ENCODE results near the gene CACNA1C. TPM values are rescaled to one million over a fixed set of nuclear protein-coding genes. Genes with fewer than 3 reads are reported as not detected.

CACNA1C gene
- total and polyA plus RNA-seq, 8 donors: 0.31 to 55.8 (median 7.2) TPM

DNA sequence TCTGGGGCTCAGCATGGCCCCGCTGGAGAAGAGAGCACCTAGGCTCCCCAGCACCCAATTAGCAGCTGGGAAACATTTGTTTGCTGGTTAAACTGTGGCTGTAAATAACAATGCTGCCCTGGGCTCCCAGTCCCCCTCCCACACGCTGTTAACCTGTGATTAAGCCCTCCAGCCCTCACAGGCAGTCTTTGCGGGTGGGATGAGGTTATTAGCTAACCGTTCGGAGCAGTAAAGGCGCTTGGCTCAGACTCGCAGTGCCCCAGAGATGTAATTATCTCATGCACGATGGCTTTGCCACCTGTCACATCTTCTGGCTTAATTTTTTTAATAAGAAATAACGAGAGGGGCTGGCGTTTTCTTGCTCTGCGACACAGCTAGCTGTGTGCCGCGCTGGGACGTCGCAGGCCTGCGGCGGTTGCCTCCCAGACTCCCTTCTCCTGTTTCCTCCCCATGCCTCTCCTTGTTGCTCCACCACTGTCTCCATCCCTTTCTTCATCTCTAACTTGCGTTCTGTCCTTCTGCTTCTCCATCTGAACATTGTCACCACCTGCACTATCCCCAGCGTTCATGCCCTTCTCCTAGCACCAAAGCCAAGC, 502.8 kb downstream of the CACNA1C start:
- Histone ChIP-seq H3K4me1 (no peaks in the 10 kb centered on the region), H3K36me3 (peaks cover 0 to 38% (median 4%) of the 10 kb centered on the region in 4 donors), H3K27me3 (no peaks in the 10 kb centered on the region), H3K9me3 (no peaks in the 10 kb centered on the region), H3K4me3 (no peak overlapping the region), H3K27ac (no peak overlapping the region)
- intact Hi-C loops (cut with DNase I; ENCODE audit: low total_unique reads): no loop called here
- 73 to 85% (median 81%) methylated on average over 19 of the region's 19 CpGs for WGBS, 5 donors
- no peak for TF ChIP-seq CTCF (IDR thresholded peaks at IDR 0.05)
- DNase-seq: no peak

- DNase-seq: no peak
- Histone ChIP-seq H3K9me3 (no peaks in the 10 kb centered on the region), H3K4me3 (no peak overlapping the region), H3K27ac (no peak overlapping the region), H3K36me3 (peaks cover 0 to 36% (median 4%) of the 10 kb centered on the region in 4 donors), H3K4me1 (no peaks in the 10 kb centered on the region), H3K27me3 (no peaks in the 10 kb centered on the region)
- TF ChIP-seq EP300 (IDR thresholded peaks at IDR 0.05) (no peak), POLR2A (IDR thresholded peaks at IDR 0.05) (no peak), CTCF (IDR thresholded peaks at IDR 0.05) (no peak), POLR2AphosphoS5 (IDR thresholded peaks at IDR 0.05) (no peak)
- WGBS, 5 donors: 50 to 75% (median 58%) methylated on average over 3 of the region's 3 CpGs
- intact Hi-C loops (cut with DNase I; ENCODE audit: low total_unique reads): no loop called here
Measured at GRCh38 chr12:2557597-2557996, 504.8 kb downstream of the CACNA1C start.

- no peak for DNase-seq
- Histone ChIP-seq H3K4me1 (no peaks in the 10 kb centered on the region), H3K27me3 (no peaks in the 10 kb centered on the region), H3K4me3 (no peak overlapping the region), H3K36me3 (peaks cover 0 to 27% (median 4%) of the 10 kb centered on the region in 4 donors), H3K27ac (no peak overlapping the region), H3K9me3 (no peaks in the 10 kb centered on the region)
- intact Hi-C loops (cut with DNase I; ENCODE audit: low total_unique reads): no loop called here
- WGBS, 5 donors: 78 to 87% (median 85%) methylated on average over 6 of the region's 6 CpGs
- TF ChIP-seq EP300 (IDR thresholded peaks at IDR 0.05) (no peak), POLR2A (IDR thresholded peaks at IDR 0.05) (no peak), POLR2AphosphoS5 (IDR thresholded peaks at IDR 0.05) (no peak), CTCF (IDR thresholded peaks at IDR 0.05) (no peak)
Measured at GRCh38 chr12:2559931-2560330, 507.1 kb downstream of the CACNA1C start.

DNA sequence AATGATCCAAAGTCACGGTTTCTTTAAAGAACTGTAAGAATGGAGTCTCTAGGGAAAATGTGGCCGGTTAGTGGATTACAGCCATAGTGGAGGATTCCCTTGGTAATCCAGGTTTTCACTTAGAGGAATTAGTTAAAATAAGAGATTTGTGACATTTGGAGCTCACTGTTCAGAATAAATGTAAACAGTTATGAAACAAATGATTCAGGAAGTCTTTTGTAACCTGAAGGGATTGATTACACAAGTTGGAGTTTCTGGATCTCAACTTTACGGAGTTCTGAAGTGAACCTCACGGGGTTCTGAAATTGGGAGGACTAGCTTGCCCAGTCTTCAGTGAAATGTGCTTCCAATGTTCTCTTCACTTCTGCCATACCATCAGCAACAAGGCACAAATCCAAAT, 507.6 kb downstream of the CACNA1C start:
- WGBS, 5 donors: 75 to 86% (median 80%) methylated on average over 4 of the region's 4 CpGs
- H3K36me3 ChIP-seq: peaks cover 0 to 26% (median 4%) of the 10 kb centered on the region in 4 donors
- no peak for DNase-seq
- H3K27ac ChIP-seq: no peak overlapping the region
- H3K9me3 ChIP-seq: no peaks in the 10 kb centered on the region
- no peaks in the 10 kb centered on the region for H3K4me1 ChIP-seq
- H3K27me3 ChIP-seq: no peaks in the 10 kb centered on the region
- no peak overlapping the region for H3K4me3 ChIP-seq
- intact Hi-C loops (cut with DNase I; ENCODE audit: low total_unique reads): no loop called here
- TF ChIP-seq CTCF (IDR thresholded peaks at IDR 0.05): no peak
- no peak for TF ChIP-seq EP300 (IDR thresholded peaks at IDR 0.05)
- TF ChIP-seq POLR2A (IDR thresholded peaks at IDR 0.05): no peak
- TF ChIP-seq POLR2AphosphoS5 (IDR thresholded peaks at IDR 0.05): no peak
